Liver (tissue), 9 donors: ENCODE results near the gene NCAPG2. TPM values are rescaled to one million over a fixed set of nuclear protein-coding genes. Genes with fewer than 3 reads are reported as not detected.

Experiments used
- DNase-seq: peaks from one replicate; pipeline ENCODE4 v3.0.0-alpha.2; 2017; ENCODE audit warnings: low spot score
- H3K27ac ChIP-seq, 2 donors: one replicate each; pipeline ENCODE4 v1.7.0; 2013; ENCODE audit warnings: inconsistent platforms in 2 of 2, low read length in 2 of 2, control low read depth in 1 of 2, low read depth in 1 of 2, mild to moderate bottlenecking in 1 of 2
- H3K27me3 ChIP-seq, 4 donors: one replicate each; pipeline versions ENCODE4 v1.6.1 to v1.7.0; 2013; ENCODE audit warnings: low read length in 3 of 4, inconsistent platforms in 1 of 4, mild to moderate bottlenecking in 1 of 4, moderate library complexity in 1 of 4; ENCODE audit not compliant: control insufficient read depth in 4 of 4, insufficient read depth in 4 of 4
- H3K36me3 ChIP-seq, 4 donors: one replicate each; pipeline versions ENCODE4 v1.6.1 to v1.7.0; 2013; ENCODE audit warnings: low read length in 3 of 4, mild to moderate bottlenecking in 3 of 4, low read depth in 1 of 4, moderate library complexity in 1 of 4; ENCODE audit not compliant: control insufficient read depth in 4 of 4, insufficient read depth in 3 of 4
- H3K4me1 ChIP-seq, 4 donors: one replicate each; pipeline versions ENCODE4 v1.6.1 to v1.7.0; 2013; ENCODE audit warnings: low read length in 3 of 4, mild to moderate bottlenecking in 3 of 4, moderate library complexity in 1 of 4; ENCODE audit not compliant: control insufficient read depth in 4 of 4, insufficient read depth in 4 of 4
- H3K4me3 ChIP-seq, 3 donors: one replicate each; pipeline versions ENCODE4 v1.6.1 to v1.7.0; 2013; ENCODE audit warnings: low read length in 3 of 3, control low read depth in 1 of 3, low read depth in 1 of 3, mild to moderate bottlenecking in 1 of 3
- H3K9ac ChIP-seq, 2 donors: one replicate each; pipeline ENCODE4 v1.7.0; 2013; ENCODE audit warnings: low read length in 2 of 2, mild to moderate bottlenecking in 2 of 2, moderate library complexity in 2 of 2, control low read depth in 1 of 2, low read depth in 1 of 2
- H3K9me3 ChIP-seq, 4 donors: one replicate each; pipeline versions ENCODE4 v1.6.1 to v1.7.0; 2013; ENCODE audit warnings: low read length in 3 of 4; ENCODE audit not compliant: control insufficient read depth in 4 of 4
- CTCF ChIP-seq: fragments of 150-350 bp; IDR thresholded peaks from 2 replicates; pipeline ENCODE4 v1.5.1; 2017; ENCODE audit warnings: improper control_type of control experiment, low read depth, low read length; ENCODE audit not compliant: missing input control
- FOXA1 ChIP-seq: IDR thresholded peaks from 2 replicates; pipeline ENCODE4 v1.6.1; 2016; ENCODE audit warnings: antibody characterized with exemption
- GABPA ChIP-seq, 2 donors: IDR thresholded peaks in 1 of 2; conservative IDR thresholded peaks in 1 of 2; 2 replicates each; pipeline ENCODE4 v1.6.1; 2016; ENCODE audit warnings: antibody characterized with exemption in 2 of 2, mild to moderate bottlenecking in 1 of 2, moderate library complexity in 1 of 2
- HNF4A ChIP-seq, 2 donors: conservative IDR thresholded peaks; 2 replicates each; pipeline ENCODE4 v1.6.1; 2016; ENCODE audit warnings: antibody characterized with exemption in 2 of 2, mild to moderate bottlenecking in 2 of 2
- HNF4G ChIP-seq: IDR thresholded peaks from 2 replicates; pipeline ENCODE4 v1.6.1; 2016; ENCODE audit warnings: antibody characterized with exemption
- NR2F2 ChIP-seq: IDR thresholded peaks from 2 replicates; pipeline ENCODE4 v1.6.1; 2016; ENCODE audit warnings: antibody characterized with exemption
- RAD21 ChIP-seq, 2 donors: IDR thresholded peaks; 2 replicates each; pipeline ENCODE4 v1.6.1; 2016; ENCODE audit warnings: antibody characterized with exemption in 2 of 2, mild to moderate bottlenecking in 2 of 2
- REST ChIP-seq: IDR thresholded peaks from 2 replicates; pipeline ENCODE4 v1.6.1; 2016; ENCODE audit warnings: antibody characterized with exemption, mild to moderate bottlenecking
- RXRA ChIP-seq, 2 donors: IDR thresholded peaks; 2 replicates each; pipeline ENCODE4 v1.6.1; 2017 to 2018; ENCODE audit warnings: antibody characterized with exemption in 2 of 2, mild to moderate bottlenecking in 1 of 2
- SP1 ChIP-seq: IDR thresholded peaks from 2 replicates; pipeline ENCODE4 v1.6.1; 2018; ENCODE audit warnings: antibody characterized with exemption, mild to moderate bottlenecking
- TAF1 ChIP-seq: conservative IDR thresholded peaks from 2 replicates; pipeline ENCODE4 v1.6.1; 2016; ENCODE audit warnings: antibody characterized with exemption, mild to moderate bottlenecking
- YY1 ChIP-seq: IDR thresholded peaks from 2 replicates; pipeline ENCODE4 v1.6.1; 2016; ENCODE audit warnings: antibody characterized with exemption, mild to moderate bottlenecking
- ZBTB33 ChIP-seq: IDR thresholded peaks from 2 replicates; pipeline ENCODE4 v1.6.1; 2016; ENCODE audit warnings: antibody characterized with exemption
- WGBS: extraction: QIAGEN DNeasy Blood & Tissue Kit; methylation state at CpG from one replicate; pipeline ENCODE4 v1.1.7; 2013; 5-methylcytosine and 5-hydroxymethylcytosine counted together
- polyA plus RNA-seq, 2 donors: library from polyadenylated mRNA; stranded (reverse) in 1 of 2; unstranded in 1 of 2; fragments of 200-250 nt in 1 of 2; fragments of >200 nt in 1 of 2; fragmentation: Nextera tagmentation in 1 of 2; extraction: Ambion mirVana in 1 of 2; gene quantifications; one replicate each; pipeline versions ENCODE4 v1.2.1 to v1.2.3, GENCODE V29; 2013 to 2015
- total RNA-seq, 2 donors: library from RNA; depleted of rRNA; stranded (reverse); fragments of >200 nt; gene quantifications; one replicate each; pipeline ENCODE4 v1.2.3, GENCODE V29; 2014
- donor health status: healthy.
- donor health status: healthy.
- donor health status: healthy.
- donor health status: healthy.
- donor health status: healthy.

The NCAPG2 gene
- total and polyA plus RNA-seq, 4 donors, result 0.89 to 37.4 (median 3.7) TPM

- Histone ChIP-seq H3K4me1 (no peaks in the 10 kb centered on the region), H3K36me3 (peaks cover 6 to 74% (median 29%) of the 10 kb centered on the region in 4 donors), H3K9ac (no peak overlapping the region), H3K27me3 (no peaks in the 10 kb centered on the region), H3K4me3 (no peak overlapping the region), H3K27ac (no peak overlapping the region), H3K9me3 (no peaks in the 10 kb centered on the region)
- WGBS, result 95% methylated on average over 19 of the region's 19 CpGs
- TF ChIP-seq RAD21 (IDR thresholded peaks at IDR 0.05), result no peak
- TF ChIP-seq FOXA1, result no peak
- no peak for TF ChIP-seq CTCF
- no peak for TF ChIP-seq NR2F2
- TF ChIP-seq ZBTB33, result no peak
- no peak for TF ChIP-seq HNF4G
- no peak for TF ChIP-seq GABPA (IDR thresholded peaks at IDR 0.05 in 1 of 2, conservative IDR thresholded peaks at IDR 0.05 in 1 of 2)
- TF ChIP-seq TAF1, result no peak
- no peak for DNase-seq
Measured at GRCh38 chr7:158737064-158737695, 32.6 kb upstream of the NCAPG2 start.

- WGBS, result 95% methylated on average over 12 of the region's 12 CpGs
- H3K4me3 ChIP-seq, result no peak overlapping the region
- H3K36me3 ChIP-seq, result peaks cover 4 to 62% (median 24%) of the 10 kb centered on the region in 4 donors
- H3K9me3 ChIP-seq, result no peaks in the 10 kb centered on the region
- no peaks in the 10 kb centered on the region for H3K4me1 ChIP-seq
- H3K27me3 ChIP-seq, result no peaks in the 10 kb centered on the region
- H3K9ac ChIP-seq, result no peak overlapping the region
- no peak overlapping the region for H3K27ac ChIP-seq
- no peak for DNase-seq
- TF ChIP-seq REST, result no peak
- TF ChIP-seq SP1, result no peak
- no peak for TF ChIP-seq CTCF
- TF ChIP-seq HNF4A (conservative IDR thresholded peaks at IDR 0.05), result no peak
- no peak for TF ChIP-seq RXRA (IDR thresholded peaks at IDR 0.05)
- no peak for TF ChIP-seq HNF4G
- no peak for TF ChIP-seq NR2F2
- no peak for TF ChIP-seq RAD21 (IDR thresholded peaks at IDR 0.05)
- TF ChIP-seq GABPA (IDR thresholded peaks at IDR 0.05 in 1 of 2, conservative IDR thresholded peaks at IDR 0.05 in 1 of 2), result no peak
- TF ChIP-seq YY1, result no peak
Measured at GRCh38 chr7:158735935-158736334, 31.3 kb upstream of the NCAPG2 start.
